H1 (cell line): ENCODE measurements around the gene KRT17. TPM values are rescaled to one million over a fixed set of nuclear protein-coding genes. Genes with fewer than 3 reads are reported as not detected.

Experiments used
- SIN3A ChIP-seq, 2 experiments: IDR thresholded peaks in 1 of 2; conservative IDR thresholded peaks in 1 of 2; 2 replicates each; pipeline ENCODE4 v1.6.1; 2011 to 2012; ENCODE audit warnings: low read length in 2 of 2, improper control_type of control experiment in 1 of 2, low read depth in 1 of 2, mild to moderate bottlenecking in 1 of 2
- polyA plus RNA-seq, 7 experiments: library from polyadenylated mRNA; depleted of rRNA in 3 of 7; stranded (reverse) in 5 of 7; unstranded in 2 of 7; fragments of >200 nt in 5 of 7; fragments of 200-250 nt in 2 of 7; gene quantifications; 1 replicate in 5 of 7; 2 replicates in 1 of 7; 4 replicates in 1 of 7; pipeline versions ENCODE4 v1.2.1 to v1.2.3, GENCODE V29; 2011 to 2013; ENCODE audit warnings: missing spikeins in 2 of 7, mixed read lengths in 2 of 7
- total RNA-seq: library from RNA; stranded (reverse); fragmentation: NEBNext Ultra II Directional; extraction: Animal tissue kit (Norgen Biotek cat#: 25700); gene quantifications from 2 replicates; pipeline ENCODE4 v1.2.1, GENCODE V29; 2021

Gene KRT17
- total and polyA plus RNA-seq, 2 of the 8 experiments (the other 6 are each of a cell fraction or from before 2014, with no cell fraction given): 0.50 to 0.95 TPM

DNA sequence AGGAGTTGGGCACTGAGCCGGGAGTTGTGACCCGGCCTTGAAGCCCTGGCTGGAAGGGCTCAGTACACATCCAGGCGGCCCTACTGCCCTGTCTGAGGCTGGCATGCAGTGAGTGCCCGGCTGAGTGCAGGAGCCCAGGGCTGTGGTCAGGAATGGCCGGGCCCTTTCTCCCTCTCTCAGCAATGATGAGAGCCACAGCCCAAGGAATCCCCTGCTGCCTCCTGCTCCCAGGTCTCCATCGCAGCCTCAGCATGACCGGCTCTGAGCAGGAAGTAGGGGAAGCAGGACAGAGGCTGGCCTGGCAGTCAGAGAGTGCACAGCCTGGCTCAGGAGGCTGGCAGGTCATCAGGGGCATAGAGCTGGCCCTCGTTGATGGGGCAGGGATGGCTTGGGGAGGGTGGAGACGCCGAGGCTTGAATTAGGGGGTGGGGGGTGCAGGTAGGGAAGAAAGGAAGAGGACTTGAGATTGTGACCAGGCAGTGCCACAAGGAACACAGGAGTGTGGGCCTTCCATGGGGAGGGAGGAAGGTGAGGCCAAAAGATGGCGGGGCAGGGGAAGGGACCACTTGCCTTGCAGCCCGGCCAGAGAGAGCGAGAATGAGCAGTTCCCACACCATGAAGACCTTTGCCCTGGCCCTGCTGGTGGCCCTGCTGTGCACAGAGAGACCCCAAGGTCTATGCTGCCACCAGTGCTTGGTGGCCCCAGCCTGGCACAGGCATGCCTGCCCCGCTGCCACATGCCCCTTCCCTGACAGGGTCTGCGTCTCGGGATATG, 32.1 kb upstream of the KRT17 start (continued):
- no peak for TF ChIP-seq SIN3A (conservative IDR thresholded peaks at IDR 0.05 in 1 of 2, IDR thresholded peaks at IDR 0.05 in 1 of 2; ENCODE audit: low read depth in 1 of 2, low read length in 2 of 2)
- TF ChIP-seq, all 59 proteins: peak for 0
